Measurements from ENCODE around the gene EIF5B. TPM values are rescaled to one million over a fixed set of nuclear protein-coding genes. Genes with fewer than 3 reads are reported as not detected.
"Not testable (repeated sequence)": the region's sequence is repeated elsewhere in the genome, so short reads cannot be mapped to it uniquely, and the experiment has no call there.

The EIF5B gene
- total and polyA plus RNA-seq, 2 of the 4 experiments (the other 2 are of a cell fraction): 19.7 to 21.8 TPM

GRCh38 chr2:99365661-99366060 is 28.5 kb downstream of the EIF5B start:
- no peak overlapping the region for H2BK5ac ChIP-seq (ENCODE audit: low read depth, low read length, poor library complexity, severe bottlenecking)
- ATAC-seq (ENCODE audit: low read depth) (no peak), DNase-seq (peak; percentile 0)
- no peak overlapping the region for H3K14ac ChIP-seq (replicated peaks; ENCODE audit: low read depth, low read length)
- ChIA-PET CTCF (interaction anchor here (2.6 kb wide), 1 partner anchor 14 kb away, joined by 8 read pairs; no protein-coding TSS in a partner anchor), POLR2A (ENCODE audit: unreplicated experiment) (no interaction called here)
- H3K23ac ChIP-seq (ENCODE audit: low read depth, low read length): no peak overlapping the region
- no peak overlapping the region for H3K56ac ChIP-seq (ENCODE audit: extremely low read depth, insufficient read depth, low read length)
- H3K27ac ChIP-seq (ENCODE audit: insufficient read depth, low read length): no peak overlapping the region
- no peak overlapping the region for H4K5ac ChIP-seq (ENCODE audit: low read depth, low read length)
- no peaks in the 10 kb centered on the region for H3K4me1 ChIP-seq (ENCODE audit: control insufficient read depth, insufficient read depth, low read length)
- in situ Hi-C loops (cut with MboI; ENCODE audit: low sequenced_read_pairs) (no loop called here), dilution Hi-C loops (cut with HindIII; ENCODE audit: low sequenced_read_pairs, unreplicated experiment) (no loop called here), intact Hi-C loops (cut with micrococcal nuclease) (no loop called here)
- no peak overlapping the region for H2BK15ac ChIP-seq (ENCODE audit: low read depth, low read length)
- H2AK9ac ChIP-seq (replicated peaks; ENCODE audit: low read depth, low read length, poor library complexity): no peak overlapping the region
- H3K18ac ChIP-seq (ENCODE audit: low read depth, low read length): no peak overlapping the region
- H3K79me1 ChIP-seq (ENCODE audit: low read depth in 1 of 2, low read length in 2 of 2): peaks cover 0 to 5% of the 10 kb centered on the region in 2 experiments; a peak in 1 of 4 replicates
- H4K20me1 ChIP-seq (ENCODE audit: insufficient read depth, low read length): no peaks in the 10 kb centered on the region
- H3K9ac ChIP-seq (ENCODE audit: low read depth, low read length): no peak overlapping the region
- no peak overlapping the region for H2AFZ ChIP-seq (replicated peaks; ENCODE audit: low read length, poor library complexity)
- H3K4me2 ChIP-seq (ENCODE audit: low read depth, low read length): no peak overlapping the region
- no TSS peak for BruUV-seq (replicated peaks)
- H4K8ac ChIP-seq (ENCODE audit: low read depth in 2 of 2, low read length in 2 of 2): no peak overlapping the region
- TF ChIP-seq RCOR1 (IDR thresholded peaks at IDR 0.05; ENCODE audit: insufficient replicate concordance, low read length): no peak
- TF ChIP-seq MXI1 (IDR thresholded peaks at IDR 0.05; ENCODE audit: borderline replicate concordance, low read depth, low read length): no peak
- TF ChIP-seq RFX5 (IDR thresholded peaks at IDR 0.05; ENCODE audit: low read depth, low read length): no peak
- TF ChIP-seq RAD21 (IDR thresholded peaks at IDR 0.05; ENCODE audit: low read length): no peak
- no peak for TF ChIP-seq POLR2A (IDR thresholded peaks at IDR 0.05; ENCODE audit: low read depth, low read length)
- TF ChIP-seq NFE2L2 (IDR thresholded peaks at IDR 0.05; ENCODE audit: low read depth, low read length): no peak
- TF ChIP-seq MAFK (IDR thresholded peaks at IDR 0.05; ENCODE audit: low read depth, low read length): no peak
- no peak for TF ChIP-seq USF2 (IDR thresholded peaks at IDR 0.05; ENCODE audit: low read depth, low read length)
- H2AK5ac ChIP-seq (ENCODE audit: low read depth, low read length): no peak overlapping the region
- no peaks in the 10 kb centered on the region for H3K27me3 ChIP-seq (ENCODE audit: control insufficient read depth, insufficient read depth, low read length)
- no CpG with 5 or more reads among the region's 2 CpGs for WGBS, 2 experiments (ENCODE audit: extremely low coverage in 2 of 2, insufficient read length in 1 of 2)
- H3K4me3 ChIP-seq (ENCODE audit: insufficient read depth, low read depth, low read length): no peak overlapping the region
- no peak overlapping the region for H4K91ac ChIP-seq (ENCODE audit: insufficient read depth, low read depth, low read length)
- no peak overlapping the region for H3K4ac ChIP-seq (ENCODE audit: low read depth, low read length)
- no peaks in the 10 kb centered on the region for H3K9me3 ChIP-seq (ENCODE audit: control insufficient read depth, insufficient read depth, low read length)
- H2BK20ac ChIP-seq (ENCODE audit: low read depth, low read length): no peak overlapping the region
- peaks cover 23% of the 10 kb centered on the region for H3K36me3 ChIP-seq (ENCODE audit: control insufficient read depth, insufficient read depth, low read length)
- H2BK120ac ChIP-seq (ENCODE audit: low read depth, low read length): no peak overlapping the region
- no peaks in the 10 kb centered on the region for H3K9me1 ChIP-seq (ENCODE audit: insufficient read depth, low read length)

GRCh38 chr2:99368854-99369253 is 31.7 kb downstream of the EIF5B start:
- H4K91ac ChIP-seq (ENCODE audit: insufficient read depth, low read depth, low read length); H3K27ac ChIP-seq (ENCODE audit: insufficient read depth, low read length); POLR2A ChIA-PET (ENCODE audit: unreplicated experiment); H3K9ac ChIP-seq (ENCODE audit: low read depth, low read length); dilution Hi-C loops (cut with HindIII; ENCODE audit: low sequenced_read_pairs, unreplicated experiment); H2BK15ac ChIP-seq (ENCODE audit: low read depth, low read length); H3K27me3 ChIP-seq (ENCODE audit: control insufficient read depth, insufficient read depth, low read length); H2BK20ac ChIP-seq (ENCODE audit: low read depth, low read length); H3K4me3 ChIP-seq (ENCODE audit: insufficient read depth, low read depth, low read length); H2AK5ac ChIP-seq (ENCODE audit: low read depth, low read length); H2AFZ ChIP-seq (replicated peaks; ENCODE audit: low read length, poor library complexity); H3K4me1 ChIP-seq (ENCODE audit: control insufficient read depth, insufficient read depth, low read length); in situ Hi-C loops (cut with MboI; ENCODE audit: low sequenced_read_pairs); H3K56ac ChIP-seq (ENCODE audit: extremely low read depth, insufficient read depth, low read length); H3K79me1 ChIP-seq (ENCODE audit: low read depth in 1 of 2, low read length in 2 of 2); H3K14ac ChIP-seq (replicated peaks; ENCODE audit: low read depth, low read length); H3K9me1 ChIP-seq (ENCODE audit: insufficient read depth, low read length); ATAC-seq (ENCODE audit: low read depth); H3K18ac ChIP-seq (ENCODE audit: low read depth, low read length); H3K23ac ChIP-seq (ENCODE audit: low read depth, low read length); intact Hi-C loops (cut with micrococcal nuclease); H4K8ac ChIP-seq (ENCODE audit: low read depth in 2 of 2, low read length in 2 of 2); H3K4me2 ChIP-seq (ENCODE audit: low read depth, low read length); DNase-seq; H2BK120ac ChIP-seq (ENCODE audit: low read depth, low read length); H2AK9ac ChIP-seq (replicated peaks; ENCODE audit: low read depth, low read length, poor library complexity); H2BK5ac ChIP-seq (ENCODE audit: low read depth, low read length, poor library complexity, severe bottlenecking); H4K20me1 ChIP-seq (ENCODE audit: insufficient read depth, low read length); BruUV-seq (replicated peaks); H3K4ac ChIP-seq (ENCODE audit: low read depth, low read length); H3K9me3 ChIP-seq (ENCODE audit: control insufficient read depth, insufficient read depth, low read length); H4K5ac ChIP-seq (ENCODE audit: low read depth, low read length); CTCF ChIA-PET: not testable (repeated sequence)
- peaks cover 29% of the 10 kb centered on the region for H3K36me3 ChIP-seq (ENCODE audit: control insufficient read depth, insufficient read depth, low read length)
- 100% methylated on average over 3 of the region's 5 CpGs; no CpG with 5 or more reads in 1 of the 2 experiments for WGBS, 2 experiments (ENCODE audit: extremely low coverage in 2 of 2, insufficient read length in 1 of 2)
